HUDEP-2 (cell line): ENCODE data around the gene OCIAD2.
"Not testable (repeated sequence)": the region's sequence is repeated elsewhere in the genome, so short reads cannot be mapped to it uniquely, and the experiment has no call there.

Experiments
- DNase-seq, 76 experiments: peaks; one replicate each; lab custom pipeline; 2025; ENCODE audit not compliant: unreplicated experiment in 76 of 76; lab: John Stamatoyannopoulos, UW

The OCIAD2 gene

GRCh38 chr4:48908687-48909086 lies 2.1 kb upstream of the OCIAD2 start:
- DNase-seq: no peak

GRCh38 chr4:48907706-48908477 lies 1.3 kb upstream of the OCIAD2 start:
- no peak for DNase-seq

DNA sequence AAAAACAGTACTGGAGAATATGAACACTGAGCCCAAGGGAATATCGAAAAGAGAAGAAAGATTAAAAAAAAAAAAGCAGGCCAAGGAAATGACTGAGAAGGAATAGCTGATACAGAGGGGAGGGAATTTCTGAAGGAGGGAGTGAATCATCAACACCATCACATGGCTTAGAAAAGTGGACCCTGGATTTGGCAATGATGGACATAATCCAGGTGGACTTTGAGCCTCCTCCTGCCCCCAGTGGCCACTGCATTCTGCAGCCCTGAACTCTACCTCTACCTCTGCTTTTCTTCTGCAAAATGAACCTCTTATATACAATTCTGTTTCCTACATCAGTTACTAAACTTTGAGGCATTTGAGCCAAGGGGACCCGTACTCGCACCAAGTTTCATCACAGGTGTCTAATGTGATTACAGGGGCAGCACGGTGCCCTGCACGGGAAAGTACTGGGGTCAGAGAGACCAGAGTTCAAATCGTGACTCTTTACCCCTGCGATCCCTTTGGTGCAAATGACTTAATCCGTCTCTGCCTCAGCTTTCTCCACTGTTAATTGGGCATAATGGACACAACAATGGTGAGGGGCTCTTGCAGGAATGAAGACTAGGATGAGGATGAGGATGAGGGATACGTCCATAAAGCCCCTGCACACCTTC lies 1.1 kb downstream of the OCIAD2 start:
- peak in 1 of 76 experiments; percentile 2 for DNase-seq

- no peak for DNase-seq
Measured at GRCh38 chr4:48904541-48905142, 1.9 kb downstream of the OCIAD2 start.

DNA sequence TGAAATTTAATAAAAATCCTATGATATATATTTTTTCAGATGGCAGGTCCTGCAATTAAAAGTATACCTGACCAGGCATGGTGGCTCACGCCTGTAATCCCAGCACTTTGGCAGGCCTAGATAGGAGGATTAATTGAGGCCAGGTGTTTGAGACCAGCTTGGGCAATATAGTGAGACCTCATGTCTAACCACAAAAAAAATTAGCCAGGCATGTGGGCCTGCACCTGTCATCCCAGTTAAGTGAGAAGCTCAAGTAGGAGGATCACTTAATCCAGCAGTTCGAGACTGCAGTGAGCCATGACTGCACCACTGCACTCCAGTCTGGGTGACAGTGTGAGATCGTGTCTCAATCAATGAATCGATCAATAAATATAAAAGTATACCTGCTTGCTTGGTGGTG lies 2.5 kb downstream of the OCIAD2 start:
- no peak for DNase-seq

DNA sequence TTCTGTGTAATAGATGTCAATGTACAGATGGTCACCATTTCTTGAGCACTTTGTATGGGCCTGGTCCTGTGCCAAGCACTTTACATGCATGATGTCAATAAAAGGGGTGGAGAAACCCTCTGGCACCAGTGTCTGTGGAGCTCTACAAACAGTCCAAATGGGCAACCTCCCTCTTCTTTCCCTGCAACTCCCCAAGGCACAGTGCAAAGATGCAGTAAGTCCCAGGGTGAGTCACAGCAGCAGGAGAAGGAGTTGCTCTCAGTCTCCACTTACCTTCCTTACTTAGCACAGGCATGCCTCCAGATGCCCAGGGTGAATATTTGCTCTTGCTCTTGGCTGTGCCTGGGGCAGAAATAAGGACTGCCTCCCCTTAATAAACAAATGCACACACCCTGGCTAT lies 4.3 kb downstream of the OCIAD2 start:
- no peak for DNase-seq

GRCh38 chr4:48901196-48901595 lies 5.4 kb downstream of the OCIAD2 start:
- no peak for DNase-seq

- DNase-seq: peak in 1 of 76 experiments; percentile 1
Measured at GRCh38 chr4:48899950-48900349, 6.6 kb downstream of the OCIAD2 start.

DNA sequence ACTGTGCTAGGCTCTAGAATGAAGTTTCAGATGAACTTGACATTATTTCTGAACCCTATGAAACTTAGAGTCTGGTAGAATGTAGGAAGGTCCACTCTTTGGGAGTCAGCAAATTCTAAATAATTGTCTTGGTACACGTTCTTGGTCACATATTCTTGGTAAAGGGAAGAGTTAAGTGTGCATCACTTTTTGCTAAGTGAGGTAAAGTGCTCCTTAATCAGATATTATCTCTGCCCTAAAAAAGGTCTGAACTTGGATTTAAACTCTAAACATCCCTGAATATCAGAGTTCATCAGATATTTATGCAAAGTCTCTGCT lies 7.2 kb downstream of the OCIAD2 start:
- DNase-seq: no peak

- peak in 14 of 76 experiments; percentile 3 to 59 (median 21) for DNase-seq
Measured at GRCh38 chr4:48898733-48899431, 7.7 kb downstream of the OCIAD2 start.

DNA sequence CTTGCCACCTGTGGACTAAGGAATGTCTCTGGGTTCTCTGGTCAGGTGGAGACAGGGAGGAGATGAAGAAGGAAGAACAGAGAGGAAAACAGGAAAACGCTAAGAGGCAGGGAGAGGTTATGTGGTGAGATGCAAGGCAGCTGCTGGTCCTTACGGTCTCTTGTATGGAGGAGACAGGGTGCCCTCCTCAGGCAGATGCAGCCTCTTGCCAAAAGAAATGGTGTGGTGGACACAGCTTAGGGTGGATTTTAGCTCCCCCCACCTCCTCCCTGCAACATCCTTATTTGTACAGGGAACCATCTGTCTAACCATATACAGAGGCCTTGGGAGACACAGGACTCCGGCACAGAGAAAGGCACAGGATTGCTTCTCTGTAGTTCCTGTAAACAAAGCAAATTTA lies 9.7 kb downstream of the OCIAD2 start:
- DNase-seq: no peak

GRCh38 chr4:48891028-48891619 lies 15.4 kb downstream of the OCIAD2 start:
- DNase-seq: no peak

- DNase-seq: not testable (repeated sequence)
Measured at GRCh38 chr4:48889750-48890149, 16.8 kb downstream of the OCIAD2 start.

DNA sequence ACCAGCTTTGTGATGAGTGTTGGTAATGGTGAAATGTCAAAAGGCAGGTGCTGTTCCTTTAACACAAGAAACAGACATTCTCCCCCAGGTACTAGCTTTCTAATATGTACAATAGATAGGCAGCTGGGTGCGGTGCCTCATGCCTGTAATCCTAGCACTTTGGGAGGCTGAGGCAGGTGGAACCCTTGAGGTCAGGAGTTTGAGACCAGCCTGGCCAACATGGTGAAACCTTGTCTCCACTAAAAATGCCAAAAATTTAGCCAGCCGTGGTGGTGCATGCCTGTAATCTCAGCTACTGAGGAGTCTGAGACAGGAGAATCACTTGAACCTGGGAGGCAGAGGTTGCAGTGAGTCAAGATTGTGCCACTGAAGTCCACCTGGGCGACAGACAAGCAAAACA lies 24.9 kb downstream of the OCIAD2 start:
- not testable (repeated sequence) for DNase-seq

- DNase-seq: no peak
Measured at GRCh38 chr4:48879561-48880442, 26.8 kb downstream of the OCIAD2 start.

DNA sequence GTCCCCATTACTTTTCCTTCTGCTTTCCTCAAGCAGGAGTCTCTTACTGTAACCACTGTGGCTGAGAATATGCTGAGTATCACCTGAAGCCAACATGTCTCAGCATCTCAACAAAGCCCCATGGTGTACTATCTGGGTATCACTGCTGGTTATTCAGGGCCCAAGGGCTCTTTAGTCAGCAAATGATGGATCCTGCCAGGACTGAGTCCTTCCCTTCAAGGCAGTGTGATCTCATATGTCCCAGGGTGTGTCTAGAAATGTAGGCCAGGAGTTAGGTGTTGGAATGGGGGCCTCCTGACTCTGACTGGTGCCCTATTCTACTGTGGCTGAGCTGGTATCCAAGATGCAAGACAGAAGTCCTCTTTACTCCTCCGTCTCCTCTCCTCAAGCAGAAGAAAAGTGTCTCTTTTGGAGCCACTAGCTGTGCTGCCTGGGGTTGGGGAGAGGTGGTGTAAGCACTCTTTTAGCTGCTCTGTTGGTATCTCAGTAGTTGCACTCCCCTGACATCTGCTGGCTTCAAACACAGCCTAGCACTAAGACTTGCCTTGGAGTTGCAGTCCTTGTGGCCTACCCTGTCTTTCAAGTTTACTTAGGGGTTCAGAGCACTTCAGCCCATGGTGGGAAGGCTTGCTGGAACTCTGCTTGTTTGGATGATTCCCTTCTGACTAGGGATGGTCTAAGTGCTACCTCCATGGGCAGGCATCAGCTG lies 28.6 kb downstream of the OCIAD2 start:
- DNase-seq: peak in 1 of 76 experiments; percentile 2

DNA sequence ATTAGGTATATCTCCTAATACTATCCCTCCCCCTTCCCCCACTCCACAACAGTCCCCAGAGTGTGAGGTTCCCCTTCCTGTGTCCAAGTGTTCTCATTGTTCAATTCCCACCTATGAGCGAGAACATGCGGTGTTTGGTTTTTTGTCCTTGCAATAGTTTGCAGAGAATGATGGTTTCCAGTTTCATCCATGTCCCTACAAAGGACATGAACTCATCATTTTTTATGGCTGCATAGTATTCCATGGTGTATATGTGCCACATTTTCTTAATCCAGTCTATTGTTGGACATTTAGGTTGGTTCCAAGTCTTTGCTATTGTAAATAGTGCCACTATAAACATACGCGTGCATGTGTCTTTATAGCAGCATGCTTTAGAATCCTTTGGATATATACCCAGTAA lies 41.9 kb downstream of the OCIAD2 start:
- not testable (repeated sequence) for DNase-seq

DNA sequence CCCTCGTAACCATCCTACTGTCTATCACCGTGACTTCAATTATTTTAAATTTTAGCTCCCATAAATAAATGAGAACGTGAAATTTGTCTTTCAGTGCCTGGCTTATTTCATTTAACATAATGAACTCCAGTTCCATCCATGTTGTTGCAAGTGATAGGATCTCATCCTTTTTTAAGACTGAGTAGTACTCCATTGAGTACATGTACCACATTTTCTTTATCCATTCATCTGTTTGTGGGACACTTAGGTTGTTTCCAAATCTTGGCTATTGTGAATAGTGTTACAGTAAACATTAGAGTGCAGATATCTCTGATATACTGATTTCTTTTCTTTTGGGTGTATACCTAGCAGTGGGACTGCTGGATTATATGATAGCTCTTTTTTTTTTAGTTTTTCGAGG lies 42.8 kb downstream of the OCIAD2 start:
- no peak for DNase-seq

DNA sequence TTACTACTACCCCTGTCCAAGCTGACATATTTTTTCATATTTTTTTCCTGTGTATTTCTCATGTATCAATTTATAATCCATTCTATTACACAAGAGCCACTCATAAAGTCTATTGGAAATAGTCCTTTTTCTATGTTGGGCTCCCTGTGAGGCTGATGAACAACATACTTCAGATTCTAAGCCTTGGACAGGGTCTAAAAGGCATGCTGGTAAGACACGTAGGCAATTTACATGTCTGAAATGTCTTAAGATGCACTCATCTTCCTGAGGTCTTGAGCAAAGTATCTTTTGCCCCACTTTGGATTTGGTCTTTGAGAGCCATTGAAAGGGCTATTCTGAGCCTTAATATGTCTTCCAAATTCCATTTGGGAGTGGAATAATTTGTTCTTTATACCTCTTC lies 43.9 kb downstream of the OCIAD2 start:
- DNase-seq: no peak
